Psoas muscle (tissue), 8 donors: ENCODE data around the gene ADAMTSL2. TPM values are rescaled to one million over a fixed set of nuclear protein-coding genes. Genes with fewer than 3 reads are reported as not detected.

Experiments
- ATAC-seq, 4 donors: fragments of 200-7000 bp; cut with Tn5 transposase; one replicate each; pipeline ENCODE4 v1.9.1; 2020; ENCODE audit warnings: moderate library complexity in 3 of 4, mild to moderate bottlenecking in 2 of 4
- DNase-seq, 2 donors: peaks; one replicate each; pipeline ENCODE4 v3.0.0-alpha.2; 2020
- H3K27ac ChIP-seq: fragments of 200-600 bp; one replicate; pipeline ENCODE4 v1.8.0; 2022
- H3K27me3 ChIP-seq, 3 donors: fragments of 200-600 bp in 1 of 3; one replicate each; pipeline versions ENCODE4 v1.6.1 to v1.8.0; 2013 to 2022; ENCODE audit warnings: low read length in 2 of 3, mild to moderate bottlenecking in 2 of 3, moderate library complexity in 1 of 3; ENCODE audit not compliant: insufficient read depth in 3 of 3
- H3K36me3 ChIP-seq, 2 donors: fragments of 200-600 bp in 1 of 2; one replicate each; pipeline versions ENCODE4 v1.6.1 to v1.8.0; 2013 to 2022; ENCODE audit warnings: low read depth in 1 of 2, mild to moderate bottlenecking in 1 of 2, moderate library complexity in 1 of 2; ENCODE audit not compliant: insufficient read depth in 1 of 2
- H3K4me1 ChIP-seq: fragments of 200-600 bp; one replicate; pipeline ENCODE4 v1.8.0; 2022
- H3K4me3 ChIP-seq: fragments of 200-600 bp; one replicate; pipeline ENCODE4 v1.8.0; 2022; ENCODE audit warnings: mild to moderate bottlenecking
- H3K9me3 ChIP-seq: fragments of 200-600 bp; one replicate; pipeline ENCODE4 v1.8.0; 2022
- WGBS, 3 donors: extraction: QIAGEN DNeasy Blood & Tissue Kit; methylation state at CpG; one replicate each; pipeline versions ENCODE4 v1.1.6 to v1.1.7; 2013; 5-methylcytosine and 5-hydroxymethylcytosine counted together
- intact Hi-C, 2 donors: fragments of 100-400 bp; cut with DNase I; formaldehyde crosslinking; loops; one replicate each; pipeline versions ENCODE4 v1.11.0 to v1.14.2; 2022
- polyA plus RNA-seq, 3 donors: library from polyadenylated mRNA; stranded (reverse); fragments of 200-250 nt; gene quantifications; one replicate each; pipeline ENCODE4 v1.2.3, GENCODE V29; 2013
- total RNA-seq, 4 donors: library from RNA; stranded (reverse); fragmentation: NEBNext Ultra II Directional in 2 of 4; extraction: Animal tissue kit (Norgen Biotek cat#: 25700) in 2 of 4; gene quantifications; one replicate each; pipeline versions ENCODE4 v1.2.1 to v1.2.4, GENCODE V29; 2021 to 2023
- TF ChIP-seq, protein P1 (sequence below): fragments of 200-600 bp; IDR thresholded peaks from one replicate; pipeline ENCODE4 v1.8.0; 2022; ENCODE audit warnings: antibody characterized with exemption
- donor health status: healthy with polysubstance abuse.
- donor health status: DM: no; HTN: no; CAD: no; lungs with moderate emphysema.
- donor health status: Bipolar disorder and iron deficiency.
- donor health status: healthy.
- donor health status: DM: yes; HTN: yes; CAD: no.
- donor health status: DM: no; HTN: no; CAD: no.
- donor health status: DM: no; HTN: no; CAD: no.
- donor health status: DM: yes; HTN: yes; CAD: no.

ADAMTSL2 gene
- total and polyA plus RNA-seq, 7 donors = 0.21 to 5.4 (median 0.71) TPM

DNA sequence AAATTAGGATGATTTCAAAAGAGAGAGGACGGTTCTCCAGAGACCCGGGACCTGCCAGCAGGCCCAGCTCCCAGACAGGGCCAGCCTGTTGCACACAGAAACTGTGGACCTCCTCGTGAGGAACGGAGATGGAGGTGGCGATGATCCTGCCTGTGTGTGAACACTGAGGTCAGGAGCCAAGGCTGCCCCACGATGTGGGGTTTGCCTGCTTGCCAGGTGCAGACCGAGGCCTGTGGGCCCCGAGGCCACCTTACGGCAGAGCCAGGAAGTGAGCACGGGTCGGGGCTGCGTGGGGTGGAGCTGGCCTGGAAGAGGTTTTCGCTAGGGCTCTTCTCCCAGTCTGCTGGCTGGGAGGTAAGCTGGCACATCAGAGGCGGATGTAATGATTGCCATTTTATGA lies 70.4 kb downstream of the ADAMTSL2 start:
- DNase-seq = peak in 1 of 2 donors; percentile 44
- H3K9me3 ChIP-seq = no peaks in the 10 kb centered on the region
- H3K27me3 ChIP-seq = peaks cover 0 to 70% (median 26%) of the 10 kb centered on the region in 3 donors
- H3K4me1 ChIP-seq = no peaks in the 10 kb centered on the region
- ATAC-seq = no peak
- H3K4me3 ChIP-seq = no peak overlapping the region
- intact Hi-C loops = no loop called here
- no peaks in the 10 kb centered on the region for H3K36me3 ChIP-seq
- no peak overlapping the region for H3K27ac ChIP-seq
- WGBS, 3 donors = 52 to 57% (median 55%) methylated on average over 14 of the region's 14 CpGs
- TF ChIP-seq, protein P1, sequence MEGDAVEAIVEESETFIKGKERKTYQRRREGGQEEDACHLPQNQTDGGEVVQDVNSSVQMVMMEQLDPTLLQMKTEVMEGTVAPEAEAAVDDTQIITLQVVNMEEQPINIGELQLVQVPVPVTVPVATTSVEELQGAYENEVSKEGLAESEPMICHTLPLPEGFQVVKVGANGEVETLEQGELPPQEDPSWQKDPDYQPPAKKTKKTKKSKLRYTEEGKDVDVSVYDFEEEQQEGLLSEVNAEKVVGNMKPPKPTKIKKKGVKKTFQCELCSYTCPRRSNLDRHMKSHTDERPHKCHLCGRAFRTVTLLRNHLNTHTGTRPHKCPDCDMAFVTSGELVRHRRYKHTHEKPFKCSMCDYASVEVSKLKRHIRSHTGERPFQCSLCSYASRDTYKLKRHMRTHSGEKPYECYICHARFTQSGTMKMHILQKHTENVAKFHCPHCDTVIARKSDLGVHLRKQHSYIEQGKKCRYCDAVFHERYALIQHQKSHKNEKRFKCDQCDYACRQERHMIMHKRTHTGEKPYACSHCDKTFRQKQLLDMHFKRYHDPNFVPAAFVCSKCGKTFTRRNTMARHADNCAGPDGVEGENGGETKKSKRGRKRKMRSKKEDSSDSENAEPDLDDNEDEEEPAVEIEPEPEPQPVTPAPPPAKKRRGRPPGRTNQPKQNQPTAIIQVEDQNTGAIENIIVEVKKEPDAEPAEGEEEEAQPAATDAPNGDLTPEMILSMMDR = no peak

DNA sequence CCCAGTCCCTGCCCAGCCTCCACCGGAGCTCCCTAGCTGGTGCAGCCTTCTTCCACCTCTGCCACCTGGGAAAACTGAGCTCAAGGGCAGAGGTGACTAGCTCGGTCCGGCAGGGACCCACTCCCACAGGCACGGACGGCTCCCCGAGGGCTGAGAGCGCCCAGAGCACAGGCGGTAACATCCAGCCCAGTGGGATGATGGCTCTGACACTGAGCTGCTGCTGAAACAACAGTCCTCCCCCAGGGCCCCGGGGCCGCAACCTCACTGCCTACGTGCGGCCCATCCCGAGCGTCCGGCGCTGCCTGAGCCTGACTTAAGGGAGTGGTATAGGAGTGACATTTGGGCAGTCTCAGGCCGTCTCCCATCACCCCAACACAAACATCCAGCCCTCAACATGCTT lies 70.9 kb downstream of the ADAMTSL2 start:
- Histone ChIP-seq H3K9me3 (no peaks in the 10 kb centered on the region), H3K27me3 (peaks cover 0 to 76% (median 26%) of the 10 kb centered on the region in 3 donors), H3K4me3 (no peak overlapping the region), H3K36me3 (no peaks in the 10 kb centered on the region), H3K4me1 (no peaks in the 10 kb centered on the region), H3K27ac (no peak overlapping the region)
- intact Hi-C loops = no loop called here
- no peak for ATAC-seq
- WGBS, 3 donors = 82 to 85% (median 82%) methylated on average over 16 to 17 of the region's 17 CpGs
- TF ChIP-seq, protein P1 = no peak
- no peak for DNase-seq

DNA sequence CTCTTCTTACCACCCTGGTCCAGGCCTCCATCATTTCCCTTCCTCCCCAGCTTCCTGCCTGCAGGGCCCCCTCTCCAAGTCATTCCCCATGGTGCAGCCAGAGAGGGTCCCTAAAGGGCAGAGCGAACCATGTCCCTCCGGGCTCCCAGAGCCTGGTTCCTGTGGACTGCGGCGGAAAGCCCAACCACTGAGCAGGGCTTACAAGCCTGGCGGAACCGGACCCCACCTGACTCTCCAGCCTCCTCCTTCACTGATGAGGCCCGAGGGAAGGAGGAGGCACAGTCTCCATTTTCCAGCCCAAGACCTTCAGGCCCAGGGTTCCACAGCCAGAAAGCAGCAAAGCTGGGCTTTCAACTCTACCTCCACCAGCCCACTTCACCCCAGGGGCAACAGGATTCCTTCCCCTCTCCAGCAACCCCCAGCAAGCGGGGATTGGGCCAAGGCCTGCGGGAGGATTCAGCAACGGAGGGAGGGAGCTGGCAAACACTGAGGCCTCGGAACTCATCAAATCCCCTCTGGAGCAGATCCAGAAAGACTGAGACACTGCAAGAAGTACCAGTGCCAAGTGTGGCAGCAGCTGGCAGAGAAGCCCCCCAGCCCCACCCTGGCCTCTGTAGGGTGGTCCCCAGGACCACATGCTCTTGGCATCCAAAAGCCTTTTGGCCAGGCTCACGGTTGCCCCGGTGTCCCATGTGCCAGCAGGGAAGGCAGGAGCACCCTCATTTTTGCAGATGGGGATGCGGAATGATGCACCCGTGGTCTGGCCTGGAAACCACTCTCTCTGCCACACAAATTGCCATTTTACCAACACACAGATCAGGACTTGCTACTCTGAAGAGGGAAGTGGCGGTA lies 71.6 kb downstream of the ADAMTSL2 start:
- TF ChIP-seq, protein P1 = no peak
- H3K4me3 ChIP-seq = no peak overlapping the region
- no peaks in the 10 kb centered on the region for H3K4me1 ChIP-seq
- no peaks in the 10 kb centered on the region for H3K36me3 ChIP-seq
- DNase-seq (no peak), ATAC-seq (no peak)
- no peak overlapping the region for H3K27ac ChIP-seq
- H3K27me3 ChIP-seq = peaks cover 0 to 82% (median 28%) of the 10 kb centered on the region in 3 donors
- WGBS, 3 donors = 25 to 32% (median 31%) methylated on average over 15 to 16 of the region's 16 CpGs
- H3K9me3 ChIP-seq = no peaks in the 10 kb centered on the region
- intact Hi-C loops = no loop called here

DNA sequence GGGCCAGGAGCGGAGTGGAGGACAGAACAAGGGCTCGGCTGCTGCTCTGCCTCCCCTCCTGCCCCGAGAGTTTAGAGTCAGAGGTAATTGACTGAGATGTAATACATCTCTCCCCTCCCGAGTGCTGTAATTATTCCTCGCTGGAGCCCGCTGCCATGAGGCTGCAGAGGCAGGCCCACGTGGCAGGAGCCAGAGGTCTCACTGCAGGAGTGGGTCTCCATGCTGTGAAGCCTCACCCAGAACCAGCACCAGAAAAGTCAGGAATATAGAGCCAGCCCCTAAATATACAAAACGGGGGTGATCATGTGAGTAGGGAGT lies 72.2 kb downstream of the ADAMTSL2 start:
- H3K4me1 ChIP-seq = no peaks in the 10 kb centered on the region
- H3K36me3 ChIP-seq = no peaks in the 10 kb centered on the region
- TF ChIP-seq, protein P1 = no peak
- WGBS, 3 donors = 16 to 25% (median 17%) methylated on average over 8 of the region's 8 CpGs
- no peak for DNase-seq
- H3K4me3 ChIP-seq = no peak overlapping the region
- H3K27me3 ChIP-seq = peaks cover 0 to 85% (median 28%) of the 10 kb centered on the region in 3 donors
- H3K27ac ChIP-seq = no peak overlapping the region
- intact Hi-C loops = no loop called here
- no peaks in the 10 kb centered on the region for H3K9me3 ChIP-seq
- no peak for ATAC-seq
